ENCODE results near the gene ARHGAP28.

DNA sequence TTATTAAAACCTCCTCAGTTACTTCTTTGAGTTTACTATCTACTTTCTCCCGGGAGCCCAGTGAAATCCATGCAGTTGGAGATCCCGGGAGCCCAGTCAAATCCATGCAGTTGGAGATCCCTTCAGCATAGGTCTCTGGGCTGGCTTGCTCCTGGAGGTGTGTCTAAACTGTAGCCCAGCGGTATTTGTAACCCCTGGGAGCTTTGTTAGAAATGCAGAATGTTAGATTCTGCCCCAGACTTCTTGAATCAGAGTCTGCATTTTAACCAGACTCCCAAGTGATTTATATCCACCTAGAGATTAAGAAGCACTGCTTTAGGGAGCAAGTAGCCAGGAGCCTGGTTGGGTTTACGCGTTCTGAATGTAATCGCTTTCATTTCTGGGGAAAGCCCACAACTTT, 54.5 kb downstream of the ARHGAP28 start:
- TF ChIP-seq, protein P1, sequence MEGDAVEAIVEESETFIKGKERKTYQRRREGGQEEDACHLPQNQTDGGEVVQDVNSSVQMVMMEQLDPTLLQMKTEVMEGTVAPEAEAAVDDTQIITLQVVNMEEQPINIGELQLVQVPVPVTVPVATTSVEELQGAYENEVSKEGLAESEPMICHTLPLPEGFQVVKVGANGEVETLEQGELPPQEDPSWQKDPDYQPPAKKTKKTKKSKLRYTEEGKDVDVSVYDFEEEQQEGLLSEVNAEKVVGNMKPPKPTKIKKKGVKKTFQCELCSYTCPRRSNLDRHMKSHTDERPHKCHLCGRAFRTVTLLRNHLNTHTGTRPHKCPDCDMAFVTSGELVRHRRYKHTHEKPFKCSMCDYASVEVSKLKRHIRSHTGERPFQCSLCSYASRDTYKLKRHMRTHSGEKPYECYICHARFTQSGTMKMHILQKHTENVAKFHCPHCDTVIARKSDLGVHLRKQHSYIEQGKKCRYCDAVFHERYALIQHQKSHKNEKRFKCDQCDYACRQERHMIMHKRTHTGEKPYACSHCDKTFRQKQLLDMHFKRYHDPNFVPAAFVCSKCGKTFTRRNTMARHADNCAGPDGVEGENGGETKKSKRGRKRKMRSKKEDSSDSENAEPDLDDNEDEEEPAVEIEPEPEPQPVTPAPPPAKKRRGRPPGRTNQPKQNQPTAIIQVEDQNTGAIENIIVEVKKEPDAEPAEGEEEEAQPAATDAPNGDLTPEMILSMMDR (IDR thresholded peaks at IDR 0.05), result no peak
- TF ChIP-seq POLR2A (IDR thresholded peaks at IDR 0.05), result no peak
